ENCODE measurements around the gene SYNE2.

- TF ChIP-seq CTCF (IDR thresholded peaks at IDR 0.05) (no peak), POLR2A (IDR thresholded peaks at IDR 0.05) (no peak)
Measured at GRCh38 chr14:64000749-64001148, 147.9 kb downstream of the SYNE2 start.
